ENCODE results near the gene TP53RK. TPM values are rescaled to one million over a fixed set of nuclear protein-coding genes. Genes with fewer than 3 reads are reported as not detected.
"Not testable (repeated sequence)": the region's sequence is repeated elsewhere in the genome, so short reads cannot be mapped to it uniquely, and the experiment has no call there.

TP53RK gene
- total and polyA plus RNA-seq, 4 donors, result 17.6 to 35.6 (median 21.9) TPM

DNA sequence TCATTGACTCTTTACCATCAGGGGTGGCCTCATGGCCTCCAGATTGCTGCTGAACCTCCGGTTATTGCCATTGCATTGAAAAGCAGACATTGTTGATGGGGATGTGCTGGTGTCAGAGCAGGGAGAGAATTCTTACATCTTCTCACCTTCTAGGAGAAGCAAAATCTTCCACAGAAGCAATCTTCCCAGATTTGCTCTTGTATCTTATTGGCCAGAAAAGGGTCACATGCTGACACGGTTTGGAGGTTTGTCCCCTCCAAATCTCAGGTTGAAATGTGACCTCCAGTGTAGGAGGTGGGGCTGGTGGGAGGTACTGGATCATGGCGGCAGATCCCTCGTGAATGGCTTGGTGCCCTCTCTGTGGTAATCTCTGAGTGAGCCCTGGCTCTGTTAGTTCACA is 10.7 kb downstream of the TP53RK start:
- Histone ChIP-seq H3K27me3 (ENCODE audit: control insufficient read depth, insufficient read depth, low read length) (no peaks in the 10 kb centered on the region), H3K36me3 (ENCODE audit: control insufficient read depth, insufficient read depth, low read length) (peaks cover 4% of the 10 kb centered on the region), H3K27ac (ENCODE audit: low read depth, low read length) (no peak overlapping the region), H3K4me1 (ENCODE audit: control insufficient read depth, insufficient read depth, low read length) (peaks cover 24% of the 10 kb centered on the region), H3K9me3 (ENCODE audit: control insufficient read depth, insufficient read depth, low read length) (no peaks in the 10 kb centered on the region), H3K4me3 (ENCODE audit: low read depth, low read length) (no peak overlapping the region)
- no peak for DNase-seq (ENCODE audit: low read depth in 4 of 6, low spot score in 6 of 6)
- 87% methylated on average over 3 of the region's 4 CpGs for WGBS (ENCODE audit: insufficient coverage)

DNA sequence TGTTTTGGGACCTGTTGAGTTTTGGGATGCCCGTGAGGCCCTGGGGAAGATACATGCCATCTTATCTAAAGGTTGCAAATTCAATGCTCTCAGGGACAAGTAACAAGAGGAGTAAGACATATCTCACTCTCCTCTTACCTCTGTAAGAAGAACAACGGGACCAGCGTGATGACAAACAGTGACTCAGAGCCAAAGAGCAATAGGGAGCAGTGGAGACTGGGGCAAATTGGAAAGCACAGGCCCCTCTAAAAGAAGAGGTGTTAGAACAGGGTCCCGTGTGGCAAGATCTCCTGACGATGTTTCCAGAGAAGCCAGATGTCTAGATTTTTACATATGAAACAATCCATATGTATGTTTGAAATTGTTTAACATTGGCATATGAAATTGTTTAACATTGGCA is 11.6 kb downstream of the TP53RK start:
- no peak for DNase-seq (ENCODE audit: low read depth in 4 of 6, low spot score in 6 of 6)
- no peak overlapping the region for H3K27ac ChIP-seq (ENCODE audit: low read depth, low read length)
- no CpG with 5 or more reads among the region's 5 CpGs for WGBS (ENCODE audit: insufficient coverage)
- H3K4me3 ChIP-seq (ENCODE audit: low read depth, low read length), result no peak overlapping the region
- peaks cover 20% of the 10 kb centered on the region for H3K4me1 ChIP-seq (ENCODE audit: control insufficient read depth, insufficient read depth, low read length)
- H3K27me3 ChIP-seq (ENCODE audit: control insufficient read depth, insufficient read depth, low read length), result no peaks in the 10 kb centered on the region
- no peaks in the 10 kb centered on the region for H3K9me3 ChIP-seq (ENCODE audit: control insufficient read depth, insufficient read depth, low read length)
- H3K36me3 ChIP-seq (ENCODE audit: control insufficient read depth, insufficient read depth, low read length), result peaks cover 4% of the 10 kb centered on the region

DNA sequence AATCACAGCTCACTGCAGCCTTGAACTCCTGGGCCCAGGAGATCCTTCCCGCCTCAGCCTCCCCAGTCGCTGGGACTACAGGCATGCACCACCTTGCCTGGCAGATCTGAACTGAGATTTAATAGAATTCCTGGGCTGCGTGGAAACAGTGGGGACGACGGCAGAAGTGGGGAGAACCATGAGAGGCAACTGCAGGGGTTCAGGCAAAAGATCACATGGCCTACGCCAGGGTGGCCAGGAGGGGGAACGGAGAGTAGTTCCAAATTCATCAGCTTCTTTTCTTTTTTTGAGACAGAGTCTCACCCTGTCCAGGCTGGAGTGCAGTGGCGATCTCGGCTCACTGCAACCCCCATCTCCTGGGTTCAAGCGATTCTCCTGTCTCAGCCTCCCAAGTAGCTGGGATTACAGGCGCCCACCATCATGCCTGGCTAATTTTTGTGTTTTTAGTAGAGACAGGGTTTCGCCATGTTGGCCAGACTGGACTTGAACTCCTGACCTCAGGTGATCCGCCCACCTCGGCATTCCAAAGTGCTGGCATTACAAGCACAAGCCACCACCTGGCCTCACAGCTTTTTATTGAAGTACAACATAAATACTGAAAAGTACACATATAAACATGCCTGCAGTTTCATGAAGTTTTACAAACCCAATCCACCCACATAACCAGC is 12.5 kb downstream of the TP53RK start:
- H3K4me3 ChIP-seq (ENCODE audit: low read depth, low read length); H3K27ac ChIP-seq (ENCODE audit: low read depth, low read length); H3K9me3 ChIP-seq (ENCODE audit: control insufficient read depth, insufficient read depth, low read length); H3K36me3 ChIP-seq (ENCODE audit: control insufficient read depth, insufficient read depth, low read length); H3K27me3 ChIP-seq (ENCODE audit: control insufficient read depth, insufficient read depth, low read length); DNase-seq (ENCODE audit: low read depth in 4 of 6, low spot score in 6 of 6): not testable (repeated sequence)
- WGBS (ENCODE audit: insufficient coverage), result 85% methylated on average over 9 of the region's 14 CpGs
- H3K4me1 ChIP-seq (ENCODE audit: control insufficient read depth, insufficient read depth, low read length), result peaks cover 20% of the 10 kb centered on the region

DNA sequence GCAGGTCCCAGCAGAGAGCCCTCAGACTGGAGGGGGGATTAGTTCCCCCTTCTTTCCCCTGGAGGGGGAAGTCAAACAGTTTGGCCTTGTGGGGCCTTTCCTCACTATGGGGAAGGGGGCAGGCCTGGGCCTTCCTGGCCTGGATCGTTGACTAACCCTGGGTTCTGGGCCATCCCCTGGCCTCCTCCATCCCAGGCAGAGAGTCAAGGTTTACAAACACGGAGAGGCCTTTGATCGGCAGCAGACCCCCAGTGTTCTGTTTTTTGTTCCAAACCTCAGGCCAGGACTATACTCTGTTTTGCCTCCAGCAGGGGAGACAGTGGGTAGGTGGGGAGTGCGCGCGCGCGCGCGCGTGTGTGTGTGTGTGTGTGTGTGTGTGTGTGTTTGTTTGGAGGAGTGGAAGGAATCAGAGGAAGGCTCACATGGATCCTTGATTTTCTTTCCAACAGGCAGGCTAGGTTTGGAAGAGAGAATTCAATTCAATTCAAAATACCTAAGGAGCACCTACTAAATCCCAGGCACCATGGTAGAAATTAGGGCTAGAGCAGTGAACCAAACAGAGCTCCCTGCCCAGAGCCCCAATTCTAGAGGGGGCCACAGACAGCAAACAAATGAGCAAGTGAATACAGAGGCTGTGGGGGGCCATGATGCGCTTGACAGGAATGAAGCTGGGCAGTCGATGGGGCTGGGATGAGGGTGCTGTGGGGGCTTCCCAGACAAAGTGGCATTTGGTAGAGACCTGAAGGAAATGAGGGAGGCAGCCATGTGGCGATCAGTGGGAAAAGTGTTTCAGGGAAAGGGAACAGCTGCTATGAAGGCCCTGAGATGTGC is 14.8 kb downstream of the TP53RK start:
- WGBS (ENCODE audit: insufficient coverage), result 45% methylated on average over 14 of the region's 14 CpGs
- Histone ChIP-seq H3K9me3 (ENCODE audit: control insufficient read depth, insufficient read depth, low read length) (peaks cover 2% of the 10 kb centered on the region), H3K4me3 (ENCODE audit: low read depth, low read length) (no peak overlapping the region), H3K27me3 (ENCODE audit: control insufficient read depth, insufficient read depth, low read length) (no peaks in the 10 kb centered on the region), H3K4me1 (ENCODE audit: control insufficient read depth, insufficient read depth, low read length) (peaks cover 10% of the 10 kb centered on the region), H3K36me3 (ENCODE audit: control insufficient read depth, insufficient read depth, low read length) (no peaks in the 10 kb centered on the region), H3K27ac (ENCODE audit: low read depth, low read length) (peak overlapping the region; percentile 64)
- DNase-seq (ENCODE audit: low read depth in 4 of 6, low spot score in 6 of 6), result peak in 1 of 6 donors; percentile 85

DNA sequence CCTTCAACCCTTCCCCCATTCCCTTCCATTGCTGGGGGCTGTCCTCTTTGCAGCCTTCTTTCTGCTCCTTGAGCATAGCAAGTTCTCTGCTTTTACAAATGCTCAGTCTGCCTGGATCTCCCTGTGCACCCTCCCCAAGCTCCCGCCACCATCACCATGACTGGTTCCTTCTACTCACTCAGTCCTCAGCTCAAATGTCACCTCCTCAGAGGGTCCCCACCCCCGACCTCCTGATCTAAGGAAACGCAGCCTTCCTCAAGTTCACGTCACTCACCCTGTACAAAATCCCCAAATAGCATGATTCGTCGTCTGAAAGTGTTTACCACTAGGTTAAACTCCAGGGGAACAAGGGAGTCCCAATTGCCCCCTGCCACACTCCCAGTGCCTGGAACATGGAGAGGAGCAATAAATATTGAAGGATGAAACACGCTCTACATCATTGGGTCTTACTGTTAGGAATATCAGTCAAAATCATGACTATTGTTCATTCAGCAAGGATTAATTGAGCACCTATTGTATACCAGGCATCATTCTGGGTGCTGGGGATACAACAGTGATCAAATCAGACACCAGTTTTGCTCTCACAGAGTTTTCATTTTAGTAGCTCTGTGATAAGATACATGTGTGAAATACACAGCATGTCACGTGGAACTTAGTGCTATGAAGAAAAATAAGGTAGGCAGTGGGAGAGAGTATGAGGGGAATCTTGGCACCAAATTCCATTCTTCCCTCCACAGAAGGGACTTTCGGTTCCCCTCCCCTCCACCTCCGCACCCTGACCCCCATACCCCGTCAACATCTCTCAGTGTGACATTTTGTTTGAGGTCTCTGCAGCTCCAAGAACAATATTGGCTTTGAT is 15.6 kb downstream of the TP53RK start:
- Histone ChIP-seq H3K27ac (ENCODE audit: low read depth, low read length) (peak overlapping the region; percentile 45), H3K4me1 (ENCODE audit: control insufficient read depth, insufficient read depth, low read length) (peaks cover 10% of the 10 kb centered on the region), H3K4me3 (ENCODE audit: low read depth, low read length) (no peak overlapping the region), H3K9me3 (ENCODE audit: control insufficient read depth, insufficient read depth, low read length) (peaks cover 2% of the 10 kb centered on the region), H3K36me3 (ENCODE audit: control insufficient read depth, insufficient read depth, low read length) (no peaks in the 10 kb centered on the region), H3K27me3 (ENCODE audit: control insufficient read depth, insufficient read depth, low read length) (no peaks in the 10 kb centered on the region)
- 73% methylated on average over 8 of the region's 11 CpGs for WGBS (ENCODE audit: insufficient coverage)
- no peak for DNase-seq (ENCODE audit: low read depth in 4 of 6, low spot score in 6 of 6)

DNA sequence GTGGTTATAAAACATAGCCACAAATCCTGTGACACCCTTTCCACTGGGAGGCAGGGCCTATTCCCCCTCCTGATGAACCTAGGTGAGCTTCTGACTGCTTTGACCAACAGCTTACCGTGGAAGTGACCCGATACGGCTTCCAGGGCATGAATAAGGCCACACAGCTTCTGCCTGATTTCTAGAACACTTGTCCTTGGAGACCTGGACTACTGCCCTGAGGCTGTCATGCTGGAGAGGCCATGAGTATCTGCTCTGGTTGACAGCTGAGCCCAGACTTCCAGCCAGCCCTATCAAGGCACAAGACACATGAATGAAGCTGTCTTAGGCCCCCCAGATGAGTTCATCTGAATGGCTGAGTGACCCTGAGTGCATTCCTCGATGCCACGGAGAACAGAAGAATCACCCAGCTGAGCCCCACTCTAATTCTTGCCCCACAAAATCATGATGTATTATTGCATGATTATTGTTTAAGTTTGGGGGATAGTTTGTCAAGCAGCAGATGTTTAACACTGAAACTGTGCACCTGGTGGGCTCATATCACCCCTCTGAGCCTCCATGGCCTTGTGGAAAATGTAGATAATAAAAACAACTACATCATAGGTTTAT is 16.6 kb downstream of the TP53RK start:
- no peak for DNase-seq (ENCODE audit: low read depth in 4 of 6, low spot score in 6 of 6)
- 80% methylated on average over 3 of the region's 5 CpGs for WGBS (ENCODE audit: insufficient coverage)
- no peak overlapping the region for H3K4me3 ChIP-seq (ENCODE audit: low read depth, low read length)
- H3K27me3 ChIP-seq (ENCODE audit: control insufficient read depth, insufficient read depth, low read length), result no peaks in the 10 kb centered on the region
- peaks cover 2% of the 10 kb centered on the region for H3K9me3 ChIP-seq (ENCODE audit: control insufficient read depth, insufficient read depth, low read length)
- no peak overlapping the region for H3K27ac ChIP-seq (ENCODE audit: low read depth, low read length)
- peaks cover 10% of the 10 kb centered on the region for H3K4me1 ChIP-seq (ENCODE audit: control insufficient read depth, insufficient read depth, low read length)
- no peaks in the 10 kb centered on the region for H3K36me3 ChIP-seq (ENCODE audit: control insufficient read depth, insufficient read depth, low read length)

DNA sequence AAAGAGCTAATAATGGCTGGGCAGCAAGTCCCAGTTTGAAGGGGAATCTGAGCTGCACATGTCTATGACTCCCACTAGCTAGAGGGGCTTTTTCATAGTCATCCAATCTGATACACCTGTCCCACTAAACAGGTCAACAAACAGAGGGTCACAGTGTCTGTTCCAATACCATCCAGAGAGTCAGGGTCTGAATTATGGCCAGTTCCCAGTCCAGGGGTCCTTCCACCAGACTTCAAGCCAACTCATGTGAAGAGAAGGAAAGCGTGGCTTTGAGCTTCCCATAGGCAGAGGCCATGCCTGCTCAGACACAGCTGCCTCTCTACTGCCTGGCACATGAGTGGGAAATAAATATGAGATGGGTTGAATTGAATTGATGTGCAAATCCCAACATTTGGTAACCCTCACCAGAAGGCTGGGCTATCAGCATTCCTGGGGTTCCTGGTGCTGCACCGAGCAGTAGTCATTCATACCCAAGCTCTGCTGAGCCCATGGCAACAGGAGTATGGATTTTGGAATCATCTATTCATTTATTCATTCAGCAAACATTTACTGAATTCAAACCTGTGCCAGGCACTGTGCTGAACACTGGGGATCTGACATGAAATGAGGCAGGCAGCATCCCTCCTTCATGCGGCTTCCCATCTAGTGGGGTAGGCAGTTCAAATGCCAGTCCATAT is 17.2 kb downstream of the TP53RK start:
- H3K4me1 ChIP-seq (ENCODE audit: control insufficient read depth, insufficient read depth, low read length), result peaks cover 10% of the 10 kb centered on the region
- no peaks in the 10 kb centered on the region for H3K36me3 ChIP-seq (ENCODE audit: control insufficient read depth, insufficient read depth, low read length)
- DNase-seq (ENCODE audit: low read depth in 4 of 6, low spot score in 6 of 6), result no peak
- peaks cover 2% of the 10 kb centered on the region for H3K9me3 ChIP-seq (ENCODE audit: control insufficient read depth, insufficient read depth, low read length)
- 100% methylated on average over 2 of the region's 3 CpGs for WGBS (ENCODE audit: insufficient coverage)
- no peak overlapping the region for H3K27ac ChIP-seq (ENCODE audit: low read depth, low read length)
- no peak overlapping the region for H3K4me3 ChIP-seq (ENCODE audit: low read depth, low read length)
- H3K27me3 ChIP-seq (ENCODE audit: control insufficient read depth, insufficient read depth, low read length), result no peaks in the 10 kb centered on the region

DNA sequence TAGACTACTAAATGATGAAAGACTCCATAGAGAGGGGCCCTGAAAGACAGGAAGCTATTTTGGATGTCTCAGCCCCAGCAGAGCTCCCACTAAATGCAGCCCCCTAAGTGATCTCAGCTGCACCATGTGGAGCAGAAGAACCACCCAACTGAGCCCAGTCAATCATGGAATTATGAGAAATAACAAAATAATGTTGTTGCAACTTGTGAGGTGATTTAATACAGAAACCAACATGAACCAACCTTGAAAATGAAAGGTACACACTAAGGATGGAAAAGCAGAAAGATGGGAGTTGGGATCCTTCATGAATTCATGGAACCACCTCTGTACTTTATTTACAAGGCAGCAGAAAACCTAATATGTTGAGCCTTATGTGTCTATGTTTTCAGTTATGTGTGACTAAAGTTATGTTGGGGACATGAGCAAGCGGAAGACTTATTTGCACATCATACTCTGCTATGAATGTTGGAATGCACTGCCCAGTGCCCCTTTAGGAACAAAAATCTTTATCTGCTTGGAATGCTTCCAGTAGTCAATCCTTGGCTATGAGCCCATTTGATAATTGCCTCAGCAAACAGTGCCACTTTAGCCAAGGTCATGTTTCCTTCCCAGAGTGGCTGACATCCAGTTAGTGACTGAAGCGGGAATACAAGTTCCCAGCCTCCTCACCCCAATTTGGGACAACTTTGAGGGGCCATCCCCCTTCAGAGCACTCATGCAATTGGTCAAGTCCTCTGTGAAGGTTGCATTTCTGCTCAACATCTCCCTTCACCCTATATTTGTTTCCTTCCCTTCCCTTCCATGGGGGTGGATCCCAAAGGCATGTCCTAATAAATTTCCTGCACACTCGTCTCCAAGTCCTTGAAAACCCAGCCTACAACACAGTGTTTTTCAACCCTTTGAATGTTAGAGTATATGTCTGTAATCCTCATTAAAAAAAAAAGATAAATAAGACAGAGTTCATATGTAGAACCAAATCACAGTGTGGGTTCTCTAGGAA is 18.4 kb downstream of the TP53RK start:
- Histone ChIP-seq H3K4me1 (ENCODE audit: control insufficient read depth, insufficient read depth, low read length) (peaks cover 10% of the 10 kb centered on the region), H3K9me3 (ENCODE audit: control insufficient read depth, insufficient read depth, low read length) (peaks cover 2% of the 10 kb centered on the region), H3K27ac (ENCODE audit: low read depth, low read length) (no peak overlapping the region), H3K36me3 (ENCODE audit: control insufficient read depth, insufficient read depth, low read length) (no peaks in the 10 kb centered on the region), H3K27me3 (ENCODE audit: control insufficient read depth, insufficient read depth, low read length) (no peaks in the 10 kb centered on the region), H3K4me3 (ENCODE audit: low read depth, low read length) (no peak overlapping the region)
- WGBS (ENCODE audit: insufficient coverage), result 100% methylated on average over 2 of the region's 3 CpGs
- DNase-seq (ENCODE audit: low read depth in 4 of 6, low spot score in 6 of 6), result peak in 1 of 6 donors; percentile 15

Data from spinal cord (tissue), 10 donors.